Measurements from ENCODE around the gene ZNF584.

ZNF584 gene

DNA sequence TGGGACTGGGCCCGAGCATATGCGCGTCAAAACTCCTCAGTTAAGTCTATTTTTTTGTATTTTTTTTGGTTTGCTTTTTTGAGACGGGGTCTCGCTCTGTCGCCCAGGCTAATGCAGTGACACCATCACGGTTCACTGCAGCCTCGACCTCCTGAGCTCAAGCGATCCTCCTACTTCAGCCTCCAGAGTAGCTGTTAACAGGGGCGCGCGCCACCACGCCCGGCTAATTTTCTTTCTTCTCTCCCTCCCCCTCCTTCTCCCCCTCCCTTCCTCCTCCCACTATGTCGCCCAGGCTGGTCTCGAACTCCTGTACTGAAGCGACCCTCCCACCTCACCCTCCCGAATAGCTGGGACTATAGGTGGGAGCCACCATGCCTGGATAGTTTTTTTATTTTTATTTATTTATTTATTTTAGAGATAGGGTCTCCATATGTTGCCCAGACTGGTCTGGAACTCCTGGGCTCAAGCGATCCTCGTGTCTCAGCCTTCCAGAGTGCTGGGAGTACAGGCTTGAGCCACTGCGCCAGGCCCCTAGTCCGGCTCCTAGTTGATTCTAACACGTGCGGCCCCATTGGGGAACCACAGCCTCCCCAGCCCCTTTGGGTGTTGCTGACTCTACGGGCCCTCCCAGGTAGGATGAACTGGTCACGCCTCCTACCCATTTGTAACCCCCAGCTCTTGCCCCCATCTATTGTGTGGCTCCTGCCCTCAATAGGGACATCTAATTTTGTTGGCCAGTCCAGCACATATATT is 26.8 kb upstream of the ZNF584 start:
- TF ChIP-seq, protein P1, sequence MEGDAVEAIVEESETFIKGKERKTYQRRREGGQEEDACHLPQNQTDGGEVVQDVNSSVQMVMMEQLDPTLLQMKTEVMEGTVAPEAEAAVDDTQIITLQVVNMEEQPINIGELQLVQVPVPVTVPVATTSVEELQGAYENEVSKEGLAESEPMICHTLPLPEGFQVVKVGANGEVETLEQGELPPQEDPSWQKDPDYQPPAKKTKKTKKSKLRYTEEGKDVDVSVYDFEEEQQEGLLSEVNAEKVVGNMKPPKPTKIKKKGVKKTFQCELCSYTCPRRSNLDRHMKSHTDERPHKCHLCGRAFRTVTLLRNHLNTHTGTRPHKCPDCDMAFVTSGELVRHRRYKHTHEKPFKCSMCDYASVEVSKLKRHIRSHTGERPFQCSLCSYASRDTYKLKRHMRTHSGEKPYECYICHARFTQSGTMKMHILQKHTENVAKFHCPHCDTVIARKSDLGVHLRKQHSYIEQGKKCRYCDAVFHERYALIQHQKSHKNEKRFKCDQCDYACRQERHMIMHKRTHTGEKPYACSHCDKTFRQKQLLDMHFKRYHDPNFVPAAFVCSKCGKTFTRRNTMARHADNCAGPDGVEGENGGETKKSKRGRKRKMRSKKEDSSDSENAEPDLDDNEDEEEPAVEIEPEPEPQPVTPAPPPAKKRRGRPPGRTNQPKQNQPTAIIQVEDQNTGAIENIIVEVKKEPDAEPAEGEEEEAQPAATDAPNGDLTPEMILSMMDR (IDR thresholded peaks at IDR 0.05; ENCODE audit: low read depth, low read length) = no peak
- peak overlapping the region; percentile 78 for H3K4me3 ChIP-seq (ENCODE audit: low read depth, low read length)

DNA sequence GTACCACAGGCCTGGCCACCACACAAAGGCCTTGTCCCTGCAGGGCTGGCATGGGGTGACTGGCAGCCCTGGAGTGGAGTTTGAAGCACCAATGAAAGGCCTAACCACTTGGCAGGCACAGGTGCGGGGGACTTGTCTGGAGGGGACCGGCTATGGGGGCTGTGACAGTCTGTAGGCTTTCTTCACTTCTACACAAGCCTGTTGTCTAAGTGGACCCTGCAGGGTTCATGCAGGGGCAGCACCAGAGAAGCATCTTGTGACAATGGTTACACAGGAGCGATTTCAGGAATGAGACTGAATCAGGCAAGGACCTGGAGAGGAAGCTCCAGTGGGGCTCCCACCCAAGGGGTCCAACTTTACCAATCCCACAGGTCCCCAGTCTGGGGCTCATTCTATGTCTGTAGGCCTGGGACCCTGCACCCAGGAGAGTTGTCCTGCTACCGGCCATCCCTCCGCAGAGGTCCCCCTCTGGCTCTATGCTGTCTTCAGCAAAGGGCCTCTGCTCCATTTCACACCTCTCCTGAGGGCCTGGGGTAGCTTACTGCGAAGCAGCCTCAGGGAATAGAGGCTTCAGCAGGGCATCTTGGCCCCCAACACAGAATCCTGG is 25.3 kb upstream of the ZNF584 start:
- TF ChIP-seq, protein P1 (IDR thresholded peaks at IDR 0.05; ENCODE audit: low read depth, low read length) = no peak
- no peak overlapping the region for H3K4me3 ChIP-seq (ENCODE audit: low read depth, low read length)

DNA sequence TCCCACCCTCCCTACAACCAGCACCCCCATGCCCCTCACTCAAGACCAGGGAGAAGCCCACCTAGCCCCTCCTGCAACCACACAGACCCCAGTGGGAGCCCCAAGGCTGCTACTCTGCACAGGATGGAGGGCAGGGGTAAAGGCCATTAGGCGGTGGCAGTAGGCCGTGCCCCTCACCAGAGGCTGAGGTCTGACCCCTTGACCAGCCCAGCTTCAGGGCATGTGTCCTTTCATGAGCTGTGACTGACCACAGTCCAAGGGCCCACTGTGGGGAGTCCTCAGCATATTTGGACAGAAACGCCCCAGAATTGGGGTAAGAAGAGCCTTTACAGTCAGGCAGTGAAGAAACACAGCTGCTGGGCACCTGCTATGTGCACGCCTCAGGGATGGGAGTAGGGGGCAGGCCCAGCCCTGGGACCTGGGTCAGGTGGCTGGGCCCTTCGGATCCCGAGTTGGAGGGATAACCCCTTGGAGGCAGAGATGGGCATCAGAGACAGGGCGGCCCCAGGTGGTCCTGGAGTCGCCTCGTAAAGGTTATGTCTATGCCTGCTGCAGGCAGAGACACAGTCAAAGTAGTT is 23.0 kb upstream of the ZNF584 start:
- TF ChIP-seq, protein P1 (IDR thresholded peaks at IDR 0.05; ENCODE audit: low read depth, low read length) = no peak

DNA sequence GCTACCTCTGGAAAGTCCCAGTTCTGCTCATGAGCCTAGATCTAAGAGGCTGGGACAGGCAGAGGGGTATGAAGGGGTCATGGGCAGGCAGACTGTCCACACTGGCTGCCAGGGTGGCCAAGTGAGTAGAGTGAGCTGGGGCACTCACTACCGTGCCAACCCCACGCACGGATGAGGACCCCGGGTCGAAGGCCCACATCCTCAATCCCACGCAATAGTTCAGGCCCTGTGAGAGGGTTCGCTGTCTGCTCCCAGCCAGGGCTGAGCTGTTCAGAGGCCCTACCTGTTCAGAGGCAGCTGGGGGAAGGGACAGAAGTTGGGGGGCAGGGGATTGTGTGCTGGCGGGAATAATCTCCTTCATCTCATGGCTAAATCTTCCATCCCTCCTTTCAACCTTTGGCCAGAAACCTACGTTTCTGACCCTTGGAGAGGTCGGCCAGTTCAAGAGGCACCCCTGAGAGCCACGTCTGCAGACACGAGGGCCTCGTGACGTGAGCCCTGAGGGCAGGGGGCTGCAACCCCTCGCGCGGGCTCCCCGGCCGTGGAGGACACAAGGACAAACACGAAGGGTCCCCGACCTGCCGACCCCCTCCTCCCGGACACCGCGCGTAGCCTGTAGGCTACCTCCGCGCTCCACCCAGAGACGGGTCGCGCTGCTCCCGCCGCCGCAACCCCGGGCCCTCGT is 22.4 kb upstream of the ZNF584 start:
- peak overlapping the region; percentile 97 for H3K4me3 ChIP-seq (ENCODE audit: low read depth, low read length)
- TF ChIP-seq, protein P1 (IDR thresholded peaks at IDR 0.05; ENCODE audit: low read depth, low read length) = no peak

More for the DNA sequence above, 23.0 kb upstream of the ZNF584 start:
- peak overlapping the region; percentile 97 for H3K4me3 ChIP-seq (ENCODE audit: low read depth, low read length)

DNA sequence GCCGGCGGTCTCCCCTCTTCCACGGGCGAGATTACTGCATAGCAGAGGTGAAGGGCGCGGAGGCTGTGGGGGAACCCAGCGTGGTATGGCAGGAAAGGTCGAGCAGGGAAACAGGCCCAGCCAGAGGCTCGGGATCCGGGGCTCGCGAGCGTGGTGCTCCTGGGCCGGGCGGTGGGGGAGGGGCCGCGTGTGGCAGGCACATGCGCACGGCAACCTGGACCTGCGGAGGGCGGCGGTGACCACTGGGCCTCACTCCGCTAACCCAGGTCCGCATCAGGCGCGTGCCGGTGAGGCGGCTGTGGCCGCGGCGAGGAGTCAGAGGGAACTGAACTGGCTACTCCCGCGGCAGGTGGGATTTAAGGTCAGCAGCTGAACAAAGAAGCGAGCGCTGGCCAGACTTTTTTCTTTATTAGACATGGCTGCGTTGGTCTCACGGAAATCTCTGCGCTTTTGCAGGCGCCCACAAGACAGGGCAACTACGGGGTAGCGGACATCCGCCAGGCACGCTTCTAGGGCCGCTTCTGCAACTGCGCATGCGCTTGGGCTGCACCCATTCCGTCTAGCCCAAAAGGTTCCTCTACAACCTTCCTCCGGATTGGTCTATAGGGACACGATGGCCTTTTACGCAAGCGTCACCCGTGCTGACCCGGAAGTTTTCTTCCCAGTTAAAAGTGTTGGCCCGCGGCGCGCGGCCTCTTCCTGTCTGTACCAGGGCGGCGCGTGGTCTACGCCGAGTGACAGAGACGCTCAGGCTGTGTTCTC is 21.7 kb upstream of the ZNF584 start, which contains the start of gene RPS5:
Gene RPS5, plus strand, starts transcription at position 694 of the 762 bp plus-strand sequence. CDS start 869 bp downstream, outside the sequence.
- TF ChIP-seq, protein P1 (IDR thresholded peaks at IDR 0.05; ENCODE audit: low read depth, low read length) = no peak
- peak within 1 kb of the TSS; percentile 97 for H3K4me3 ChIP-seq (ENCODE audit: low read depth, low read length)

DNA sequence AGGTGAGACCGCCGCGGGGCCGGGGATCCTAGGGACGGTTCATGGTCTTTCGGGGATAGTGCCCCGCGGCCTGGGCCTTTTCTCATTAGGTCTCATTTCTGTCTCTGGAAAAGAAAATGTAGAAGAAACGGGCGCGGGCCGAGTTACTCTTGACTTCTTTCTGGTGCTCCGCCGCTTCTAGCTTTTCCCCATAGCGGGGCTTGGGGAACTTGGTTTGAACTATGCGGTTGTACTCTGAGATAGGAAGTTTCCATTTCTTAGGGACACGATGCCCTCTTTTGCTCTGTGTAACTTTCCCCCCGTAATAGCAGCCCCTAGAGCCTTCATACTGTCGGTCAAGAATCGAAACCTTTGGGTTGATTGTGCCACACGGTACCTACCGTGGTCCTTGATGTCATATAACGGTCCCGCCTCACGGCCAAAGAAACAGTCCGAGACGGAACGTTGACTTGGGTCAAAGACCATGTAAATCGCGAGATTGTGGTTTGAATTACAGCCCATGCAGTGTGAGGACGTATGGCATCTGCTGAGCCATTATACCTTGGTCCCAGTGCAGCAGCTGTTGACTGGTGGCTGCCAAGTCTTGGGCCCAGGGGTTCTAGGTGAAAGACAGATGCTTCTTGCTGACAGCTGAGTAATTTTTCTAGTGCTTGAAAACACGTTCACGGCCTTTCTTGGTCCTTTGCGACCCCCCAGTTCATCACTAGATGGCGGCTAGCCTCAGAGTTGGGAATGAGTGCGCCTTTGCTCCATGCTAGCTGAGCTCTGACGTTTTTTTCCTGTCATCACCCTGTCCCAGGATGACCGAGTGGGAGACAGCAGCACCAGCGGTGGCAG is 20.9 kb upstream of the ZNF584 start:
- TF ChIP-seq, protein P1 (IDR thresholded peaks at IDR 0.05; ENCODE audit: low read depth, low read length) = no peak

More for the DNA sequence above, 20.9 kb upstream of the ZNF584 start:
- H3K4me3 ChIP-seq (ENCODE audit: low read depth, low read length) = peak overlapping the region; percentile 97

Data from WI38 (cell line).